ENCODE data around the gene ZXDA.
A peak's percentile ranks its signal among the peaks of the same experiment; 100 is the strongest.
"Not testable (repeated sequence)": the region's sequence is repeated elsewhere in the genome, so short reads cannot be mapped to it uniquely, and the experiment has no call there.

Gene ZXDA

GRCh38 chrX:57910287-57910912, at the start of gene ZXDA:
Gene ZXDA (minus strand): TSS chrX:57910458. CDS start chrX:57910420, 38 bp downstream.
- DNase-seq: not testable (repeated sequence)

GRCh38 chrX:57952320-57952678, 42.0 kb upstream of the ZXDA start:
- no peak for DNase-seq

GRCh38 chrX:57951666-57952319, 41.5 kb upstream of the ZXDA start:
- no peak for DNase-seq

- no peak for DNase-seq
Observed at GRCh38 chrX:57933321-57933720, 23.1 kb upstream of the ZXDA start.

- DNase-seq: no peak
Observed at GRCh38 chrX:57932266-57932665, 22.0 kb upstream of the ZXDA start.

GRCh38 chrX:57930051-57930450, 19.8 kb upstream of the ZXDA start:
- DNase-seq: no peak

GRCh38 chrX:57929373-57929772, 19.1 kb upstream of the ZXDA start:
- no peak for DNase-seq

- DNase-seq: no peak
Observed at GRCh38 chrX:57925806-57926205, 15.5 kb upstream of the ZXDA start.

GRCh38 chrX:57918750-57919436, 8.6 kb upstream of the ZXDA start:
- DNase-seq: peak; percentile 31 to 37

GRCh38 chrX:57915680-57916079, 5.4 kb upstream of the ZXDA start:
- DNase-seq: no peak

- DNase-seq: peak; percentile 36 to 45
Observed at GRCh38 chrX:57909595-57910286, 517 bp downstream of the ZXDA start.

GRCh38 chrX:57908972-57909594, 1.2 kb downstream of the ZXDA start:
- not testable (repeated sequence) for DNase-seq

GRCh38 chrX:57906790-57907189, 3.5 kb downstream of the ZXDA start:
- DNase-seq: no peak

GRCh38 chrX:57905141-57905540, 5.1 kb downstream of the ZXDA start:
- DNase-seq: no peak

- DNase-seq: no peak
Observed at GRCh38 chrX:57904176-57904880, 5.9 kb downstream of the ZXDA start.

- no peak for DNase-seq
Observed at GRCh38 chrX:57902633-57903032, 7.6 kb downstream of the ZXDA start.

GRCh38 chrX:57901466-57901865, 8.8 kb downstream of the ZXDA start:
- DNase-seq: no peak

- no peak for DNase-seq
Observed at GRCh38 chrX:57900975-57901374, 9.3 kb downstream of the ZXDA start.

GRCh38 chrX:57899906-57900305, 10.4 kb downstream of the ZXDA start:
- no peak for DNase-seq

GRCh38 chrX:57899064-57899463, 11.2 kb downstream of the ZXDA start:
- DNase-seq: no peak

GRCh38 chrX:57871463-57871862, 38.8 kb downstream of the ZXDA start:
- no peak for DNase-seq
